ENCODE measurements around the gene PTBP3. TPM values are rescaled to one million over a fixed set of nuclear protein-coding genes. Genes with fewer than 3 reads are reported as not detected.

The PTBP3 gene
- total and polyA plus RNA-seq, 2 of the 13 experiments (the other 11 are each of a cell fraction or from before 2014, with no cell fraction given), result 52.8 to 61.1 TPM

DNA sequence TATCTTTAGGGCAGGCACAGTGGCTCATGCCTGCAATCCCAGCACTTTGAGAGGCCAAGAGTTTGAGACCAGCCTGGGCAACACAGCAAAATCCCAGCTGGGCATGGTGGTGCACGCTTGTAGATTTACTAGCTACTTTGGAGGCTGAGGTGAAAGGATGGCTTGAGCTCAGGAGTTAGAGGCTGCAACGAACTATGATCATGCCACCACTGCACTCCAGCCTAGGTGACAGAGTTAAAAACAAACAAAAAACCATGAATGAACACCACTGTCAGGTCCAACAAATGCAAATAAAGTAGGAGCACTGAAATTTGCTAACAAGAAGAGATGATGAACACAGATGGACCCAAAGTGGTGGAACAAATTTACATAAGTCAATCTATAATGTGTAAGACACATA is 4.9 kb downstream of the PTBP3 start (continued):
- TF ChIP-seq SIX4 (CRISPR knock-in tag; IDR thresholded peaks at IDR 0.05) (no peak), ZNF264 (CRISPR knock-in tag; IDR thresholded peaks at IDR 0.05) (no peak), ZKSCAN5 (CRISPR knock-in tag; IDR thresholded peaks at IDR 0.05) (no peak), ZNF670 (CRISPR knock-in tag; IDR thresholded peaks at IDR 0.05; ENCODE audit: borderline replicate concordance) (no peak), PTBP1 (IDR thresholded peaks at IDR 0.05; ENCODE audit: low read depth, low read length, poor library complexity, severe bottlenecking) (no peak), NFE2L2 (IDR thresholded peaks at IDR 0.05; ENCODE audit: low read length) (no peak), ZFP37 (CRISPR knock-in tag; IDR thresholded peaks at IDR 0.05; ENCODE audit: borderline replicate concordance) (no peak), ZNF232 (CRISPR knock-in tag; IDR thresholded peaks at IDR 0.05; ENCODE audit: borderline replicate concordance) (no peak), ZSCAN31 (CRISPR knock-in tag; IDR thresholded peaks at IDR 0.05; ENCODE audit: low read depth) (no peak), ZNF350 (CRISPR knock-in tag; IDR thresholded peaks at IDR 0.05; ENCODE audit: borderline replicate concordance, low read depth) (no peak), U2AF1 (optimal IDR thresholded peaks at IDR 0.05; ENCODE audit: low read depth, low read length) (no peak), DPF2 (CRISPR knock-in tag; IDR thresholded peaks at IDR 0.05; ENCODE audit: borderline replicate concordance, low read depth) (no peak), ZBTB7B (CRISPR knock-in tag; IDR thresholded peaks at IDR 0.05) (no peak), MYC (CRISPR knock-in tag; IDR thresholded peaks at IDR 0.05; ENCODE audit: borderline replicate concordance) (no peak), TBL1XR1 (IDR thresholded peaks at IDR 0.05; ENCODE audit: borderline replicate concordance, low read length, partially characterized antibody) (no peak), KDM1A (CRISPR knock-in tag; IDR thresholded peaks at IDR 0.05) (peak; percentile 52; the same call in 1 of the 2 replicates), FOXK1 (CRISPR knock-in tag; IDR thresholded peaks at IDR 0.05; ENCODE audit: borderline replicate concordance, low read depth) (no peak), FOSL2 (CRISPR knock-in tag; IDR thresholded peaks at IDR 0.05) (peak; percentile 29; the same call in 1 of the 2 replicates), FOXJ3 (CRISPR knock-in tag; IDR thresholded peaks at IDR 0.05; ENCODE audit: borderline replicate concordance) (no peak; the same call in 1 of the 2 replicates), FOXC1 (CRISPR knock-in tag; IDR thresholded peaks at IDR 0.05; ENCODE audit: borderline replicate concordance) (no peak), ZFP36L2 (CRISPR knock-in tag; IDR thresholded peaks at IDR 0.05) (no peak), HNRNPL (IDR thresholded peaks at IDR 0.05; ENCODE audit: low read depth, low read length) (no peak), ZNF790 (CRISPR knock-in tag; IDR thresholded peaks at IDR 0.05; ENCODE audit: borderline replicate concordance) (no peak), ZNF709 (CRISPR knock-in tag; IDR thresholded peaks at IDR 0.05) (no peak), ZNF776 (CRISPR knock-in tag; IDR thresholded peaks at IDR 0.05) (no peak)
- TF ChIP-seq, protein P1, sequence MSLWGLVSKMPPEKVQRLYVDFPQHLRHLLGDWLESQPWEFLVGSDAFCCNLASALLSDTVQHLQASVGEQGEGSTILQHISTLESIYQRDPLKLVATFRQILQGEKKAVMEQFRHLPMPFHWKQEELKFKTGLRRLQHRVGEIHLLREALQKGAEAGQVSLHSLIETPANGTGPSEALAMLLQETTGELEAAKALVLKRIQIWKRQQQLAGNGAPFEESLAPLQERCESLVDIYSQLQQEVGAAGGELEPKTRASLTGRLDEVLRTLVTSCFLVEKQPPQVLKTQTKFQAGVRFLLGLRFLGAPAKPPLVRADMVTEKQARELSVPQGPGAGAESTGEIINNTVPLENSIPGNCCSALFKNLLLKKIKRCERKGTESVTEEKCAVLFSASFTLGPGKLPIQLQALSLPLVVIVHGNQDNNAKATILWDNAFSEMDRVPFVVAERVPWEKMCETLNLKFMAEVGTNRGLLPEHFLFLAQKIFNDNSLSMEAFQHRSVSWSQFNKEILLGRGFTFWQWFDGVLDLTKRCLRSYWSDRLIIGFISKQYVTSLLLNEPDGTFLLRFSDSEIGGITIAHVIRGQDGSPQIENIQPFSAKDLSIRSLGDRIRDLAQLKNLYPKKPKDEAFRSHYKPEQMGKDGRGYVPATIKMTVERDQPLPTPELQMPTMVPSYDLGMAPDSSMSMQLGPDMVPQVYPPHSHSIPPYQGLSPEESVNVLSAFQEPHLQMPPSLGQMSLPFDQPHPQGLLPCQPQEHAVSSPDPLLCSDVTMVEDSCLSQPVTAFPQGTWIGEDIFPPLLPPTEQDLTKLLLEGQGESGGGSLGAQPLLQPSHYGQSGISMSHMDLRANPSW (CRISPR knock-in tag; IDR thresholded peaks at IDR 0.05; ENCODE audit: borderline replicate concordance), result no peak
- TF ChIP-seq, protein P2, sequence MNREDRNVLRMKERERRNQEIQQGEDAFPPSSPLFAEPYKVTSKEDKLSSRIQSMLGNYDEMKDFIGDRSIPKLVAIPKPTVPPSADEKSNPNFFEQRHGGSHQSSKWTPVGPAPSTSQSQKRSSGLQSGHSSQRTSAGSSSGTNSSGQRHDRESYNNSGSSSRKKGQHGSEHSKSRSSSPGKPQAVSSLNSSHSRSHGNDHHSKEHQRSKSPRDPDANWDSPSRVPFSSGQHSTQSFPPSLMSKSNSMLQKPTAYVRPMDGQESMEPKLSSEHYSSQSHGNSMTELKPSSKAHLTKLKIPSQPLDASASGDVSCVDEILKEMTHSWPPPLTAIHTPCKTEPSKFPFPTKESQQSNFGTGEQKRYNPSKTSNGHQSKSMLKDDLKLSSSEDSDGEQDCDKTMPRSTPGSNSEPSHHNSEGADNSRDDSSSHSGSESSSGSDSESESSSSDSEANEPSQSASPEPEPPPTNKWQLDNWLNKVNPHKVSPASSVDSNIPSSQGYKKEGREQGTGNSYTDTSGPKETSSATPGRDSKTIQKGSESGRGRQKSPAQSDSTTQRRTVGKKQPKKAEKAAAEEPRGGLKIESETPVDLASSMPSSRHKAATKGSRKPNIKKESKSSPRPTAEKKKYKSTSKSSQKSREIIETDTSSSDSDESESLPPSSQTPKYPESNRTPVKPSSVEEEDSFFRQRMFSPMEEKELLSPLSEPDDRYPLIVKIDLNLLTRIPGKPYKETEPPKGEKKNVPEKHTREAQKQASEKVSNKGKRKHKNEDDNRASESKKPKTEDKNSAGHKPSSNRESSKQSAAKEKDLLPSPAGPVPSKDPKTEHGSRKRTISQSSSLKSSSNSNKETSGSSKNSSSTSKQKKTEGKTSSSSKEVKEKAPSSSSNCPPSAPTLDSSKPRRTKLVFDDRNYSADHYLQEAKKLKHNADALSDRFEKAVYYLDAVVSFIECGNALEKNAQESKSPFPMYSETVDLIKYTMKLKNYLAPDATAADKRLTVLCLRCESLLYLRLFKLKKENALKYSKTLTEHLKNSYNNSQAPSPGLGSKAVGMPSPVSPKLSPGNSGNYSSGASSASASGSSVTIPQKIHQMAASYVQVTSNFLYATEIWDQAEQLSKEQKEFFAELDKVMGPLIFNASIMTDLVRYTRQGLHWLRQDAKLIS (CRISPR knock-in tag; IDR thresholded peaks at IDR 0.05), result no peak
